Hindlimb muscle (tissue), 1 donor: Measurements from ENCODE around the gene UBE2A. TPM values are rescaled to one million over a fixed set of nuclear protein-coding genes. Genes with fewer than 3 reads are reported as not detected.
A peak's percentile ranks its signal among the peaks of the same experiment; 100 is the strongest.

ENCODE experiments used
- DNase-seq: peaks from one replicate; pipeline ENCODE4 v3.0.0-alpha.2; 2013
- polyA plus RNA-seq: library from polyadenylated mRNA; unstranded; fragments of 120-200 nt; gene quantifications from one replicate; pipeline ENCODE4 v1.2.1, GENCODE V29; 2013; ENCODE audit not compliant: insufficient read length

The UBE2A gene
- polyA plus RNA-seq, result 58.6 TPM

DNA sequence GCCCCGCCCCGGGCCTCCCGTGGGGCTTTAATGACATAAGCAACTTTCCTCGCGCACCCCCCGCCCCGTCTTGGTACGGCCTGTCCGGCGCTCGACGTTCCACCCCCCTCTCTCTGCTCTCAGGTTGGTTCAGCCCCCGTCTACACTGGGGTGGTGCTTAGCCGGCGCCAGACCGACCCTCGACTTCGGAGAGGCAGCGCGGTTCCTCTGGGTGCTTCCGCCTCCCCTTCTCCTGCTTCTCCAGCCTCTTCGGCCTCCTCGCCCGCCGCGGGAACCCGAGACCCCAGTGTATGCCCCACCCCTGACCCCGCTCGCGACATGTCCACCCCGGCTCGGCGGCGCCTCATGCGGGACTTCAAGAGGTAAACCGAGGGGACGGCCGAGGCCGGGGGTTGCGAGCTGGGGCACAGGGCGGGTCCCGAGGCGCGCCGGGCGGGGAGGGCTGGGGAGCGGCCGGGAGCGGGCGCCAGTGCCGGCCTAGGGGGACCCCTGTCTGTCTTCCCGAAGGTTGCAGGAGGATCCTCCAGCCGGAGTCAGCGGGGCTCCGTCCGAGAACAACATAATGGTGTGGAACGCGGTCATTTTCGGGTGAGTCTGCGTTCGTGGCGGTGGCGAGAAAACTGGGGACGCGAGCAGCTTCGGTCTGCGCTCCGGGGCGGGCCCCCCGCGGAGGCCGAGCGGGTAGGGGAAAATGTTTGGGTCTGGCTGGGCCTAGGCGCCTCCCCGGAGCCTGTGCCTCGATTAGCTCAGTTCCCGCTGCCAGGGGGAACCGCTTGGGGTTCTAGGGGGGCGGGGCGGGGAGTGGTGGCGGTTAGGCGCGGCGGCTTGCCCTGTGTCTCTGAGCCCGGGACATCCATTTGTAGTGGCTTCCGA is at the start of gene UBE2A:
UBE2A (plus strand) TSS at position 170 of the 873 bp plus-strand sequence; CDS start at position 319, 149 bp downstream.
- peak; percentile 92 for DNase-seq

DNA sequence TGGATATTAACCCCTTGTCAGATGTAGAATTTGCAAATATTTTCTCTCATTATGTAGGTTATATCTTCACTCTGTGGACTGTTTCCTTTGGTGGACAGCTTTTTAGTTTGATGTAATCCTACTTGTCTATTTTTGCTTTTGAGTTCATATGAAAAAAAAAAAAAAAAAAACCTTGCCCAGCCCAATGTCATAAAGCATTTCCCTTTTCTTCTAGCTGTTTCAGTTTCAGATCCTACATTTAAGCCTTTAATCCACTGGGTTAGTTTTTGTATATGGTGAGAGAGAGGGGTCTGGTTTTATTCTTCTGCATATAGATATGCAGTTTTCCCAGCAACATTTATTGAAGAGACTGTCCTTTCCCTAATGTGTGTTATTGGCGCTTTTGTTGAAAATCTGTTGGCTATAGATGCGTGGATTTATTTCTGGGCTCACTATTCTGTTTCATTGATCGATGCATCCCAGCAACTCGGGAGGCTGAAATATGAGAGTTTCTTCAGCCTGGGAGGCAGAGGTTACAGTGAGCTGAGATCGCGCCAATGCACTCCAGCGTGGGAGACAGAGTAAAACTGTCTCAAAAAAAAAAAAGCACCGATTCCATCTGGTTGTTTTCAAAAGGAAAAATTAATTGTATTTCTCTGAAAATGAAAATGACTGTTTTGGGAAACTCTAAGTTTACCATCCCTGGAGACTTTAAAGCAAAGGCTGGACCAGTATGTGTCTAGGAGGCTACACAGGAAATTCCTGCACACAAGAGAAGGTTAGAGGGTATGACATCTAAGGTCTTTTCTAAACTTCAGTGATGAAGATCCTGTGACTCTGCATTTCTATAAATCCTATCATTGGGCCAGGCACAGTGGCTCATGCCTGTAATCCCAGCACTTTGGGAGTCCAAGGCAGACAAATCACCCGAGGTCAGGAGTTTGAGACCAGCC is 44.8 kb upstream of the UBE2A start:
- peak; percentile 11 for DNase-seq

DNA sequence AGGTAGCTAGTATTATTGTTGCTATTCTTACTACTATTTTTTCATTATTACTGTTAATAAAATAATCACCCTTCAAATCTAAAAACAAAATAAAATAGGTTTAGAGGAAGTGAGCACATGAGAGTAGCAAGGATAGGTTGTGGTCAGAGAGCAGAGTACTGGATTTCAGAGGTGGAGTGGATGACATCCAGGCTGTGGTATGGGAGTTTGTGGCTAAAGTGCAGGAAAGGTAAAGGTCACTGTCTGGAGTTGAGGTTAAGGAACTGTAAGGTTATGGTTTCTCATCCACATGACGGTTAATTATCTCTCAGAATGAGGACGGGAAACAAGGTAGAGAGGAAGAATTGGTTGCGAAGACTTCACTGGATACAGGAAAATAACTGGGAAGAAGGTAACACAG is 36.9 kb upstream of the UBE2A start:
- no peak for DNase-seq

DNA sequence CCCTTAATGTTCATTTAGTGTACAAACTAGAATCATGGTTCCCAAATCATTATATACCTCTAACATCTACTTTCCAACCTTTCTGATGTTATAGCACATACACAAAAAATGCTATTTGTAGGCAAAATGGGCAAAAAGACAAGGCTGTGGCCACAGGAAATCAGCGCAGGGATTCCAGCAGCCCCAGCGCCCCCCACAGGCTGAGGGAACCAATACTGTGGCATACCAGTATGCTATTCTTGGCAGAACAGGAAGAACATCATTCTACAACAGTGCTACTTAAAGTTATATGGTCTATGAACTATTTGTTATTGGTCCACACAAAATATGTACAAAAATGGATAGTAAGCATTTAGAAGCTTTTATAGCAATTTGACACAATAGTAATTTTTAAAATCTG is 34.5 kb upstream of the UBE2A start:
- DNase-seq, result no peak

DNA sequence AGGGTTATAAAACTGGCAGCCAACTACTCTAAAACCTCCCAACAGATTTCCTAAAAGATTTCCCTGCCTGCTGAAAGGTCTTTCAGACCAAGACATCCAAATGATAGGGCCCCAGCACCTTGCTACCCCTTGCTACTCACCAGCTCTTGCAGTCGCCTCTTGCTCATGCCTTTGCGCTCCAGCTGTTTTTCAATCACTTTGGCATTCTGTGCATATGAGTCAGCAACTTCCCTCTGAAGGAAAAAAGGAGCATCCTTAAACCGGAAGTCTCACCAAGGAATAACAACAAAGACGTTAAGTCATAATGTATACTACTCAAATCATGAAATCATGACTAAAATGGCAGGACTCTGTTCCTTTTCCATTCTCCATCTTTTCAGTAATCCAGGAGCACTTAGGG is 33.2 kb upstream of the UBE2A start:
- DNase-seq, result no peak

DNA sequence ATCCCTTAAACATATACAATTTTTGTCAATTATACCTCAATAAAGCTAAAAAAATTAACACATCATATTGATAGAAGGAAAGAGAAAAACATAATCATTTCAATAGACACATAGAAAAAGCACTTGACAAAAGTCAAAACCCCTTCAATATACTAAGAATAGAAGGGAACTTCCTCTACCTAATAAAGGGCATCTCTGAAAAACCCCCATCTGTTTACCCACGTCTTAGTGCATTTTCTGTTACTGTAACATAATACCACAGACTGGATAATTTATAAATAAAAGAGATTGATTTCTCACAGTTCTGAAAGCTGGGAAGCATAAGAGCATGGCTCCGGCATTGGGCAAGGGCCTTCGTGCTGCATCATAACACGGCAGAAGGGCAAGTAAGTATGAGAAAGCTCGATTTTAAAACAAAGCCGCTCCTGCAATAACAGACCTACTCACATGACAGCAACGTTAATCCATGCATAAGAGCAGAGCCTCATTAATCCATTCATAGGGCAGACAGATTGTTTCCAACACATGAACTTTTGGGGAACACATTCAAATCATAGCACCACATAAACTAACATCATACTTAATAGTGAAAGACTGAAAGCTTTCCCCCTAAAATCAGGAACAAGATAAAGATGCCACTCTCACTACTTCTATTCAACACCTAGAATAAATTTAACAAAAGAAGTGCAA is 24.9 kb upstream of the UBE2A start:
- DNase-seq, result no peak

DNA sequence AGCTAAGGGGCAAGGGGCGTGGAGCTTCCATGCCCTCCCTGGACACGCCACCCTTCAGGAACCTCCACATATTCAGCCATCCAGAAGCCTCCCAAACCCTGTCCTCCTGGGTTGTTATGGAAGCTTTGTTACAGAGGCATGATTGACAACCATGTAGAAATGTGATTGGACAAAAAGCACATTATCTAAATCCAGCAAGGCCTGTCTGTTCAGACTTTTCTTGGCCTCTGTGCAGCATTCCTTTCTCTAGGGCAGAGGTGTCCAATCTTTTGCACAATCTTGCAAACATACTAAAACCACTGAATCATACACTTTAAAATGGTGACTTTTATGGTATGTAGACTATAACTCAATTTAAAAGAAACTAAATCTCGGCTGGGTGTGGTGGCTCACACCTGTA is 21.9 kb upstream of the UBE2A start:
- DNase-seq, result no peak

DNA sequence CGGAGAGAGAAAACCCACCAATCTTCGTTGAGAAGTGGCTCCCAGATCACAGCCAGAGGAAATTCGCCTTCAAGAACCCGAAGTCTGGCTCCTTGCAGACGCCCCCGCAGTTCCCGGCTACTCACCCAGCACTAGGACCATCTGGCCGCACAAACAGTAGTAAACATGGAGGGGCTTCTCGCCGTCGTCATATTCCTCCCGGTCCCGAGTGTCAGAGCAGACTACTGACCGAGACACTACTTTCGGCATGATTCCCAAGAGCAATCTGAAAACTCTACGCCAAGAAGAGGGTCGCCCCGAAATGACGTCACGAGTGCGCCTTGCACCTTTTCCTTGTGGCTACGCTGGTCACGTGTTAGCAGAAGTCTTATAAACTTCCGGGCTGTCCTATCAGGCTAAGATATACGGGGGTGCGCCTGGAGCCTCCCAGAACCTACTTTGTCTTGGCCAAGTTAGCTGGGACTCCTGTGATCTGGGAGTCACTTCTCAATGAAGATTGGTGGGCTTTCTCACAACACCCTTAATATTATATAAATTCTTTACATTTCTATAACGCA is 9.2 kb upstream of the UBE2A start, which contains the start of gene STEEP1:
STEEP1 (minus strand) TSS at position 303 of the 557 bp plus-strand sequence; CDS start at position 249, 54 bp downstream.
- DNase-seq, result peak; percentile 91

DNA sequence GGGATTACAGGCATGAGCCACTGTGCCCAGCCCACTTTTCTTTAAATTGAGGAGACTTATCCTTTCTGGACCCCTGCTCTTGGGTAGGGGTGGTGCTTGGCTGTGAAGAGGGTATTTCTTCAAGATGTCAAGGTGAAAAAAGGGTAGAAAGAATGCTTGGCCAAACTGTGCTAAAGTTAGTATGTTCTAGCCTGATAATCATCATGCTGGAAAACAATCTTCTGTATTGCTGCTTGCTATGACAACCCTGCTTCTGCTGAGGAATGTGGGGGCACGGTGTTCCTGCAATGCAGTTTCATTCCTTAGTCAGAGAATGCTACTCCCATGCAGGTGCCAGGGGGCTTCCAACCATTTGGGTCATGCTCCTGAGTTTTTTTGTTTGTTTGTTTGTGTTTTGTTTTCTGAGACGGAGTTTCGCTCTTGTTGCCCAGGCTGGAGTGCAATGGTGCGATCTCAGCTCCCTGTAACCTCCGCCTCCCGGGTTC is 4.0 kb upstream of the UBE2A start:
- DNase-seq, result no peak

DNA sequence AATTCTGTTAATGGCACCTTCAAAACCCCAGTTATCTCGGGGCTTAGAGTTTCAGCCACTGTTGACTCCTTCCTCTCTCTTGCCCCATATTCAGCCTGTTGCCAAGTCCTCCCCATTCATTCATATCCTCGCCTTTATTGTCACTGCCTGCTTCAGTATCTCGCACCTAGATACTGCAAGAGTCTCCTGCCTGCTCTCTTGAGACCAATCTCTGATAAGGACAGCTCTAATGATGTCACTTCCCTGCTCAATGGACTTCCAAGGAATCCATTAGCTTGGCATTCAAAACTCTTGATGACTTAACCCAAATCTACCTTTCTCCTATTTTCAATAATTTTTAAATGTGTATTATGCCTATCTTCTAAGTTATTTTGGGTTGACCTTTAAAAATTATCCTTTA is 1.1 kb upstream of the UBE2A start:
- DNase-seq, result no peak

DNA sequence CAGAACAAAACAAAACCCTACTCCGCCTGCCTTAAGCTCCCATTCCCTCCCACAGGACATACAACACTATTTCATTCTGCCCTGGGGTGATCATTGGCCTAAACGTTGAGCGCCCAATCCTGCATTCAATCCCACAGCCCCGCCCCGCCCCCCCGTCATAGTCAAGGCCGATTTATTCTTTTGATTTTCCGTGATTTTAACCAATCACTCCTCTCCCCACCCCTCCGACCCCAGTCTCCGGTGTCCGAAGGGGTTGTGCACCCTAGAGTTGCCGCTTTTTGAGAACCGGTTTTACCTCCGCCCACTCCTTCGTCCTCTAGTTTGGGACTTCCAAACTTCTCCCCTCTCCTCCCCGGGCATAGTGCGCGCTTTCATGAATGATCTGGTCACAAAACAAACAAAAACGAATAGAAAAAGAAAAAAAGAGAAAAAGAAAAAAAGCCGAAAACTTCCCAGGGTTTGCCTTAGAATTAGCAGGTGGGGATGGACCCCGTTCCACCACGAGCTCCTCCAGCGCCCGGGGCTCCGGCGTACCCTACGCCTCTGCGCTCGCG is 446 bp upstream of the UBE2A start:
- peak; percentile 53 for DNase-seq

DNA sequence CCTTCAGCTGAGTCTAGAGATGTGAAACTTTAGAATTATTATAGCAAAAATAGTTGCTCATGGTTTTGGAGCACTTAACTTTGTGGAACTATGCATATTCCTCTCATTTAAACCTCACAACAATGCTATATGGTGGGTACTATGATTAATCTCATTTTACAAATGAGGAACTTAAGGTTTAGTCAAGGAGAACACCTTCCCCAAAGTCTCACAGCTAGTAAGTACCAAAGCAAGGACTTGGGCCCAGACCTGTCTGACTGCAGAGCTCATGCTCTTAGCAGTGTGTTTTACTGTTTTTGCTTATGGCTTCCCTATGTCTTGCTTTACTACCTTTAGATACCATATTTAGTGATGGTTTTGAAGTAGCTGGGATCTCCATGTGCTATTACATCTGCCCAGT is 5.1 kb downstream of the UBE2A start:
- DNase-seq, result no peak

DNA sequence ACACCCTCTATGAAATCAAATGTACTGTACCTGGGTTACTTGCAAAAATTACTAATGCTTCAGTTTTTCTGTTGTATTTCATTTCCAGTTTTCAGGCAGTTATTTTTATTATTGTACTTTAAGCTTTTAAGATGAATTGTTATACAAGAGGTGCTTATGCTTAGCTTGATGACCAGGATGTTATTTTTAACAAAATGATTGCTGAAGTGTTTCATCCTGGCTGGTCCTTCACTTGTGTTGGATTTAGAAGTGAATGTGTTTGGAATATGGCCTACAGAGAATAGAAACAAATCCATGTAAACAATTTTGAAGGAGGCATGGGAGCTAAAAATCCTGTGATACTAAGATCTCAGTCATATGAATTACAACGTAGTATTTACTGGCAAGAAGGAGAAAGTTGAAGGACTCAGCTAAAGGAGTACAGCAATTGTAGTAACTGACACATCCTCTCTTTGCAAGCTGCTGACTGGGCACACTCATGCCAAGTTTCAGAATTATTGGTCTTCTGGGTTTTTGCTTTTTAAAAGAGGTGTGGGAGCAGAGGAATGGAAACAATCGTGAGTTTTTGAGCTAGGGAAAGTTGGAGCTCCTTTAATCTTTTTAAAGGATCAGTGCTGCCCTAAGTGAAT is 9.2 kb downstream of the UBE2A start:
- DNase-seq, result no peak

DNA sequence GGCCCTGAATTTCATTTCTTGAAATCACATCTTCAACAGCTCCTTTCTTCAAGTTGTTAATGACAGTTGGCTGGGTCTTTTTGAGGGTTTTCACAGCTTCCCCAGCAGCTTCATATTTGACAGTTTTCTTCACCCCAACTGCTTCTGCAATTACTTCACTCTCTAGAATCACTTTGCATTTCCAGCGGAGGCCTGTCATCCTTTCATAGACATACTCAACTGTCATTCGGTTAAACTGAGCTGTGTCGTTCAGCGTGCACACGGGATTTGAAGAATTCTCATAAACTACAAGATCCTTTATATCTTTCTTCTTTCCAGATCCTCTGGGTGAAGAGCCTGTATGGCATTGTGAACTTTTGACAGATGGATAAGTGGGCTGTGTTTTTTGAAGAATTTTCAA is 15.4 kb downstream of the UBE2A start:
- DNase-seq, result no peak

DNA sequence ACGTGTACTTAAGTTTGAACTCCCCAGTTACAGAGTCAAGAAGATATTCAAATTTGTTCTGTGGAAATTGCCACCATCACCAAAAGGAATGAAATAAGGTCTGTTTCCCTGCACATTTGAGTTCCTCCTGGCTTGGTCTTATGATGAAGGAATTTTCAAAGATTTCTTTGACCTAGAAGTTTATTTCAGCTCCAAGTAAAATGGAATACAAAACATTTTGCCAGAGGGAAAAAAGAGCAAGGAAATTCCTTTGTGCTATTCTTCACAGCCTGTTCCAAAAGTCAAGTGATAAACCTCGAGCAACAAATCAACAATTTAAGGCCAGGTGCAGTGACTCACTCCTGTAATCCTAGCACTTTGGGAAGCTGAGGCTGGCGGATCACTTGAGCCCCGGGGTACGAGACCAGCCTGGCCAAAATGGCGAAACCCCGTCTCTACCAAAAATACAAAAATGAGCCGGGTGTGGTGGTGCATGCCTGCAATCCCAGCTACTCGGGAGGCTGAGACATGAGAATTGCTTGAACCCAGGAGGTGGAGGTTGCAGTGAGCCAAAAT is 28.4 kb downstream of the UBE2A start:
- DNase-seq, result no peak

DNA sequence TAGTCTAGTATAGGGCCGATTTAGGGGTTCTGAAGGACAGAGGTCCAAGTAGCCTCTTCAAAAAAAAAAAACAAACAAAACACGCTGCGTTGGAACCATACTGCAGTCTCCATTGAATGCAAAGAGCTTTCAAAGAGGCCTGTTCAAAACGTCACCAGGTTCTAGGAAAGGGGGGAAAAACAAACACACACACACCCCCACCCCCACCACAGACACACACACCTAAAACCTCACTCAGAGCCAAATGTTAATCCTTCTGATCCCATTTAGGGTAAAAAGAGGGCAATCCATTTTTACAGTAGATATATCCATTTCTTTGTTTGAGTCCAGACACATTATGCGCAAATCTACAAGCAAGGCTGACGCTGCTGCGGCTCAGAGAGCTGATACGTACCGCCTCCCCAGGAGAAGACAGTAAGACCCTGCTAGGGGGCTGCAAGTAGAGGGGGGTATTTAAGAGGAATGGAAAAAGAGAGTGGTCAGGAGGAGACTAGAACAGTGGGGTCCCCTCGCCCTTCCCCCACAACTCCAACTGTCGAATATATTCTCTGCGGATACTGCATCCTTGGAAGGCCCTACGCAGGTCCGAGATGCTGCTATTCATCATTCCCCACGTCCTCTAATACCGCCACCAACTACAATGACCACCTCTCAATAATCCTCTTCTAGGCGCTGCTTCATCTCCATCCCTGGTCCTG is 30.6 kb downstream of the UBE2A start:
- no peak for DNase-seq

DNA sequence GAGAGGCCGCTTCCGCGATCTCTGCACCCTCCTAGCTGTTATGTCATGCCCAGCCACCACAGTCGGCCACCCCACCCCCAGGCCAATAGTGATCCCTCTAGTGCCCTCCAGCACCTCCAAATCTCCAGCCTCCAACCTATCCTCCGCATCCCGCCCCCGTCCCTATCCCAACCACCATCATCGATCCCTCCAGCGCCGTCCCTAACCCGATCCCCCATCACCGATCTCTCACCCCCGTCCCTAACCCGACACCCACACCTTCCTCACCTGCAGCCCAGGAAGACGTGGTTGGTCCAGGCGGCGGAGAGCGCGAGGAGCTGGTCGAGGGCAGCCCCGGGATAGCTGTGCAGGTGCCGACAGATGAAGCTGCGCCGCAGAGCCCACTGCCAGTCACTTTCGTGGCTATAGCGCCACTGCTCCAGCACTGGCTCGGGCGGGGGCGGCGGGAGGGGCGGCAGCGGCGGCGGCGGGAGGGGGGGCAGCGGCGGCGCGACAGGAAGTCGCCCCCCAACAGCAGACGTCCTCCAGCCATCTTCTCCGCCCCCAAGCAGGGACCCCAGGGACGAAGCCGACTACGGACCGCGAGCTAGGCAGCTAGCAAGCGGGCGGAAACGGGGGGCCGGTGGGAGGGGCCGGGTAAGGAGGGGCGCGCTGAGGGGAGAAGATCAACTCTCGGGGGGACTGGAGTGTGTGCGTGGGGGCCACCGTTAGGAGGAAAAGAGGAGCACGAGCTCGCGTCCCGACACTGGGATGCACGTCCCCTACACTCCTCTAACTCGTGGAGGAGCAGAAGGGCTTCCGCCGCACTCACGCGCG is 31.3 kb downstream of the UBE2A start:
- DNase-seq, result peak; percentile 45

DNA sequence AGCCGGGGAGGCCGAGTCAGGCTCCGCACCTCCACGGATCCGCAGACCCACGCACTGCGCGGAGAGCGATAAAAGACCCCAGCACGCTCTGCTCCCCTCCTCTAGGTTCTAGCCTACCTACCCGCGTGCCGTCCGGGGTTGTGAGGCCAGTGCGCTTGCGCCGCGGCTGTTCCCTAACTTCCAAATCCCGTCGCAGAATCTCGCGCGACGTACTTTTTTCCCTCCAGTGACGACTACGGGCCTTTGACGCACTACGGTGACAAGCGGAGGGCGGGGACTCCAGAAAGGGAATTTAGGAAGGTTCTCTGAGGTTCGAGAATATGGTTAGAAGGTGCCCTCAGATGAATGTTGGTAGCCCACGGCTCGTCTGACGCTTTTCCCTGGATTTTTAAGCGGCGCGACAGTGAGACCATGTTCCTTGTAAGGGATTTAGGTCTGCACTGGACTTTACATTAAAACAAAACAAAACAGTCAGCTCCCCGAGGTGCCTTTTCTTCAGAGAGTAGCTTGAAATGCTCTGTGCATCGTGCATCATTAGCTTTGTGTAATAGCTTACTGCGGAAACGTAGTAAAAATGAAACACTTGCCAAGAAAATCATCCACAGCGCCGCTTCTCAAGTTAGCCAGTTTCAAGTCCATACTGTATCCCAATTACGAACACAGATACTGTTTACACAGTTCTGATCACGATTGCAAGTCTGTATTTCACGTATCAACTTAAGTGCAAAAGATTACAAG is 32.1 kb downstream of the UBE2A start, which contains the start of gene NKRF:
NKRF (minus strand) TSS at position 145 of the 738 bp plus-strand sequence.
- DNase-seq, result peak; percentile 92

DNA sequence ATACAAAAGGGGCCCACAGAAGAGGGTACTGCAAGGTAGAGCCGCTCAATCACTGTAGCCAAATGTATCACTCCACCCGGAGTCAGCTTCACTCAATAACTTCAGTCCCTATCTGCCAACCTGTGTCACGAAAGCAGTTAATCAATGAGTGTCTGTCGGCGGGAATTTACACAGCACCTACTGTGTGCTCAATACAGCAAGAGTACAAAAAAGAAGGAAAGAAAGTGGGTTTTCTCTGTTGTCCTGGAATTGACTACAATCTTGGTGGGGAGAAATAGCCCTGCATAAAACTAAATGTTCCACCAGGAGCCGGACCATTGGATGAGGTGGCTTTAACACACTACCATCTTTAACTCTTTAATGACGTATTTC is 32.6 kb downstream of the UBE2A start:
- no peak for DNase-seq
